B cell (primary cell): ENCODE data around the gene CCR5AS.
"Not testable (repeated sequence)": the region's sequence is repeated elsewhere in the genome, so short reads cannot be mapped to it uniquely, and the experiment has no call there.

Experiments used
- ATAC-seq: fragments of 200-7000 bp; cut with Tn5 transposase; one replicate; pipeline ENCODE4 v1.10.0; 2021; ENCODE audit warnings: low read depth, mild to moderate bottlenecking, moderate number of reproducible peaks, moderate library complexity
- CTCF ChIA-PET: fragments of 350-600 bp; sonication (Branson Sonifier 250); formaldehyde crosslinking; loops from one replicate; lab custom pipeline; 2021; ENCODE audit warnings: antibody characterized with exemption, inconsistent platforms; lab: Charles Lee
- POLR2A ChIA-PET: fragments of 350-600 bp; sonication (Branson Sonifier 250); formaldehyde crosslinking; loops from one replicate; lab custom pipeline; 2021; ENCODE audit warnings: antibody characterized with exemption; lab: Charles Lee
- DNase-seq: peaks from one replicate; pipeline ENCODE4 v3.0.0; 2013
- H2AFZ ChIP-seq: 2 replicates; pipeline ENCODE4 v1.6.1; 2012; ENCODE audit warnings: mild to moderate bottlenecking, low read depth, low read length; ENCODE audit not compliant: insufficient read depth, poor library complexity, severe bottlenecking
- H3K27ac ChIP-seq, 2 donors: 1 replicate in 1 of 2; 2 replicates in 1 of 2; pipeline ENCODE4 v1.5.1; 2012 to 2013; ENCODE audit warnings: low read length in 2 of 2, mild to moderate bottlenecking in 2 of 2, moderate library complexity in 1 of 2
- H3K27me3 ChIP-seq, 4 experiments: fragments of 200-600 bp in 1 of 4; sonication (generic) in 1 of 4; replicated peaks in 1 of 4; 1 replicate in 2 of 4; 2 replicates in 2 of 4; pipeline versions ENCODE4 v1.6.1 to v1.7.0; 2013 to 2016; ENCODE audit warnings: low read length in 3 of 4, mild to moderate bottlenecking in 2 of 4, mixed read lengths in 1 of 4, moderate library complexity in 1 of 4; ENCODE audit not compliant: insufficient read depth in 4 of 4, control insufficient read depth in 3 of 4; ENCODE audit errors: control extremely low read depth in 1 of 4
- H3K36me3 ChIP-seq, 2 experiments: replicated peaks in 1 of 2; 1 replicate in 1 of 2; 2 replicates in 1 of 2; pipeline versions ENCODE4 v1.6.1 to v1.7.1; 2013; ENCODE audit warnings: low read length in 1 of 2; ENCODE audit not compliant: insufficient read depth in 2 of 2, control insufficient read depth in 1 of 2; ENCODE audit errors: control extremely low read depth in 1 of 2, extremely low read depth in 1 of 2
- H3K4me1 ChIP-seq, 2 donors: fragments of 200-600 bp in 1 of 2; sonication (generic) in 1 of 2; 1 replicate in 1 of 2; 2 replicates in 1 of 2; pipeline versions ENCODE4 v1.5.1 to v1.6.1; 2013 to 2017; ENCODE audit warnings: low read length in 2 of 2; ENCODE audit not compliant: control insufficient read depth in 2 of 2, insufficient read depth in 2 of 2
- H3K4me2 ChIP-seq: replicated peaks from 2 replicates; pipeline ENCODE3; 2012; ENCODE audit warnings: mild to moderate bottlenecking, low read depth, low read length; ENCODE audit not compliant: poor library complexity, severe bottlenecking
- H3K4me3 ChIP-seq, 5 experiments: fragments of 200-600 bp in 1 of 5; sonication (generic) in 1 of 5; 1 replicate in 3 of 5; 2 replicates in 2 of 5; pipeline versions ENCODE4 v1.5.1 to v1.7.0; 2011 to 2016; ENCODE audit warnings: low read length in 4 of 5, mild to moderate bottlenecking in 4 of 5, low read depth in 2 of 5, control low read depth in 1 of 5, moderate library complexity in 1 of 5; ENCODE audit not compliant: insufficient read depth in 1 of 5; ENCODE audit errors: control extremely low read depth in 1 of 5, extremely low read depth in 1 of 5
- H3K79me2 ChIP-seq: fragments of 200-600 bp; sonication (generic); one replicate; pipeline ENCODE4 v1.6.0; 2016; ENCODE audit warnings: low read length; ENCODE audit not compliant: control insufficient read depth, insufficient read depth
- H3K9ac ChIP-seq: fragments of 200-600 bp; sonication (generic); 2 replicates; pipeline ENCODE4 v1.6.1; 2017; ENCODE audit warnings: mild to moderate bottlenecking, low read length, moderate library complexity
- H3K9me3 ChIP-seq, 3 donors: one replicate each; pipeline versions ENCODE4 v1.6.1 to v1.7.1; 2013; ENCODE audit warnings: low read length in 2 of 3; ENCODE audit not compliant: control insufficient read depth in 2 of 3, insufficient read depth in 1 of 3; ENCODE audit errors: control extremely low read depth in 1 of 3
- H4K20me1 ChIP-seq: 2 replicates; pipeline ENCODE4 v1.6.0; 2012; ENCODE audit warnings: mild to moderate bottlenecking, low read length; ENCODE audit not compliant: insufficient read depth, control insufficient read depth, poor library complexity, severe bottlenecking
- H3K27ac Mint-ChIP-seq: one replicate; pipeline ENCODE4 v1.8.0; 2021; ENCODE audit warnings: mixed read lengths
- H3K27me3 Mint-ChIP-seq: one replicate; pipeline ENCODE4 v1.8.0; 2021; ENCODE audit warnings: mixed read lengths
- H3K4me1 Mint-ChIP-seq: one replicate; pipeline ENCODE4 v1.8.0; 2021; ENCODE audit warnings: mixed read lengths
- H3K4me3 Mint-ChIP-seq: one replicate; pipeline ENCODE4 v1.8.0; 2021; ENCODE audit warnings: mixed read lengths
- H3K9me3 Mint-ChIP-seq: one replicate; pipeline ENCODE4 v1.8.0; 2022; ENCODE audit warnings: mixed read lengths; ENCODE audit not compliant: insufficient read depth
- CTCF ChIP-seq: fragments of 200-600 bp; IDR thresholded peaks from one replicate; pipeline ENCODE4 v1.8.0; 2022; ENCODE audit warnings: antibody characterized with exemption, mild to moderate bottlenecking
- EZH2 ChIP-seq: IDR thresholded peaks from 2 replicates; pipeline ENCODE4 v1.6.1; 2012; ENCODE audit warnings: borderline replicate concordance, low read depth, mild to moderate bottlenecking, moderate library complexity, low read length; ENCODE audit not compliant: insufficient read depth, poor library complexity, severe bottlenecking
- WGBS: methylation state at CpG from one replicate; pipeline ENCODE4 v1.1.5; 2013; ENCODE audit warnings: missing lambda C conversion rate; ENCODE audit not compliant: insufficient coverage; 5-methylcytosine and 5-hydroxymethylcytosine counted together
- intact Hi-C: fragments of 100-400 bp; cut with micrococcal nuclease; formaldehyde crosslinking; loops from one replicate; pipeline ENCODE4 v1.10.0; 2022

The CCR5AS gene

GRCh38 chr3:46389306-46389705 lies 17.6 kb downstream of the CCR5AS start:
- H3K4me2 ChIP-seq, result no peak overlapping the region
- H3K36me3 ChIP-seq, result no peaks in the 10 kb centered on the region

GRCh38 chr3:46388847-46389246 lies 18.0 kb downstream of the CCR5AS start:
- H3K4me2 ChIP-seq, H2AFZ ChIP-seq, H3K79me2 ChIP-seq, DNase-seq, H3K9ac ChIP-seq, ATAC-seq, H3K4me3 ChIP-seq, H3K9me3 ChIP-seq, H3K27me3 Mint-ChIP-seq, H3K4me3 Mint-ChIP-seq, H3K36me3 ChIP-seq, intact Hi-C loops, H3K27ac ChIP-seq, H3K27me3 ChIP-seq, H3K27ac Mint-ChIP-seq, H4K20me1 ChIP-seq, H3K9me3 Mint-ChIP-seq: not testable (repeated sequence)
- POLR2A ChIA-PET, result interaction anchor here (0.6 kb wide), 1 partner anchor 88 kb away, joined by 6 read pairs; no protein-coding TSS in a partner anchor
- CTCF ChIA-PET, result interaction anchor here (1.0 to 1.2 kb wide), 2 partner anchors 10 to 312 kb away, joined by 3 read pairs; no protein-coding TSS in a partner anchor
- WGBS, result 97% methylated on average over 4 of the region's 4 CpGs
- peaks cover 20 to 24% of the 10 kb centered on the region in 2 donors for H3K4me1 ChIP-seq
- peaks cover 20% of the 10 kb centered on the region for H3K4me1 Mint-ChIP-seq

More at GRCh38 chr3:46389306-46389705, 17.6 kb downstream of the CCR5AS start:
- Histone ChIP-seq H2AFZ (no peak overlapping the region), H4K20me1 (no peaks in the 10 kb centered on the region), H3K9me3 (no peaks in the 10 kb centered on the region), H3K4me1 (peaks cover 16 to 19% of the 10 kb centered on the region in 2 donors), H3K79me2 (no peaks in the 10 kb centered on the region), H3K27me3 (no peaks in the 10 kb centered on the region), H3K4me3 (no peak overlapping the region), H3K9ac (no peak overlapping the region), H3K27ac (no peak overlapping the region)
- ATAC-seq (no peak), DNase-seq (no peak)
- Mint-ChIP-seq H3K9me3 (no peaks in the 10 kb centered on the region), H3K4me1 (peaks cover 15% of the 10 kb centered on the region), H3K27ac (no peak overlapping the region), H3K4me3 (no peak overlapping the region), H3K27me3 (no peaks in the 10 kb centered on the region)
- ChIA-PET POLR2A (interaction anchor here (0.6 kb wide), 1 partner anchor 89 kb away, joined by 6 read pairs; no protein-coding TSS in a partner anchor), CTCF (interaction anchor here (1.0 to 1.2 kb wide), 2 partner anchors 9 to 312 kb away, joined by 3 read pairs; no protein-coding TSS in a partner anchor)
- TF ChIP-seq CTCF, result no peak
- TF ChIP-seq EZH2, result no peak
- WGBS, result 92% methylated on average over 6 of the region's 6 CpGs
- intact Hi-C loops, result no loop called here
